HCT116 (cell line): ENCODE results near the gene ADGRV1. TPM values are rescaled to one million over a fixed set of nuclear protein-coding genes. Genes with fewer than 3 reads are reported as not detected.

Experiments
- ATAC-seq: fragments of 200-7000 bp; cut with Tn5 transposase; 2 replicates; pipeline ENCODE4 v1.9.1; 2020; ENCODE audit warnings: mild to moderate bottlenecking, moderate library complexity
- BruUV-seq: library from RNA; stranded (reverse); fragments of 400-500 nt; replicated peaks from 2 replicates; lab custom pipeline; 2021; lab: Mats Ljungman, UMichigan
- CTCF ChIA-PET: fragments of 300-600 bp; sonication (Branson Sonifier 250); formaldehyde crosslinking; loops from one replicate; lab custom pipeline; 2021; ENCODE audit warnings: antibody characterized with exemption; lab: Charles Lee
- POLR2A ChIA-PET: fragments of 300-600, 350-600 bp; sonication (Branson Sonifier 250); formaldehyde crosslinking; loops from one replicate; lab custom pipeline; 2021; ENCODE audit warnings: antibody characterized with exemption; lab: Charles Lee
- RAD21 ChIA-PET, 2 experiments: fragments of 300-600 bp; sonication (Branson Sonifier 250); formaldehyde crosslinking; loops; one replicate each; lab custom pipeline; 2023; ENCODE audit warnings: low total read pairs in 2 of 2; ENCODE audit not compliant: uncharacterized antibody in 2 of 2, unreplicated experiment in 2 of 2, low non-redundant PET in 1 of 2; lab: Charles Lee
- DNase-seq: peaks from one replicate; pipeline ENCODE4 v3.0.0-alpha.2; 2010; ENCODE audit warnings: low read depth, low spot score
- H2AFZ ChIP-seq: fragments of 200-600 bp; shearing (Covaris generic), sonication (generic); 2 replicates; pipeline ENCODE4 v1.6.1; 2017; ENCODE audit warnings: low read depth, mixed run types, mixed read lengths, antibody characterized with exemption, low read length; ENCODE audit not compliant: poor library complexity, severe bottlenecking
- H3K27ac ChIP-seq: 2 replicates; pipeline ENCODE4 v1.5.1; 2012; ENCODE audit warnings: low read depth, low read length
- H3K27me3 ChIP-seq: fragments of 200-600 bp; sonication (generic); 2 replicates; pipeline ENCODE4 v1.6.1; 2016; ENCODE audit warnings: mixed run types, low read length, mixed read lengths; ENCODE audit not compliant: insufficient read depth
- H3K36me3 ChIP-seq, 2 experiments: fragments of 200-500 bp in 1 of 2; fragments of 200-600 bp in 1 of 2; sonication (Bioruptor generic) in 1 of 2; sonication (generic) in 1 of 2; 2 replicates each; pipeline versions ENCODE4 v1.5.1 to v1.6.1; 2014 to 2016; ENCODE audit warnings: low read length in 2 of 2, inconsistent platforms in 1 of 2, mixed read lengths in 1 of 2, mixed run types in 1 of 2; ENCODE audit not compliant: insufficient read depth in 2 of 2, control insufficient read depth in 1 of 2
- H3K4me1 ChIP-seq, 2 experiments: fragments of 200-600 bp in 1 of 2; sonication (generic) in 1 of 2; 2 replicates each; pipeline versions ENCODE4 v1.5.1 to v1.6.1; 2012 to 2017; ENCODE audit warnings: low read length in 2 of 2, inconsistent platforms in 1 of 2, mild to moderate bottlenecking in 1 of 2, mixed read lengths in 1 of 2, mixed run types in 1 of 2, moderate library complexity in 1 of 2; ENCODE audit not compliant: insufficient read depth in 2 of 2, control insufficient read depth in 1 of 2
- H3K4me2 ChIP-seq: fragments of 200-600 bp; sonication (generic); 2 replicates; pipeline ENCODE4 v1.6.1; 2017; ENCODE audit warnings: mixed run types, low read length, mixed read lengths
- H3K4me3 ChIP-seq, 2 experiments: fragments of 200-600 bp in 1 of 2; sonication (generic) in 1 of 2; replicated peaks in 1 of 2; 2 replicates each; pipeline ENCODE4 v1.5.1; 2011 to 2016; ENCODE audit warnings: low read length in 2 of 2, control low read depth in 1 of 2, low read depth in 1 of 2, mild to moderate bottlenecking in 1 of 2, mixed read lengths in 1 of 2, mixed run types in 1 of 2
- H3K79me2 ChIP-seq: fragments of 200-600 bp; sonication (generic); 2 replicates; pipeline ENCODE4 v1.6.1; 2017; ENCODE audit warnings: mild to moderate bottlenecking, mixed run types, low read length, moderate library complexity, mixed read lengths; ENCODE audit not compliant: insufficient read depth
- H3K9ac ChIP-seq: fragments of 200-600 bp; sonication (generic); 2 replicates; pipeline ENCODE4 v1.6.1; 2016; ENCODE audit warnings: low read length, mixed read lengths
- H3K9me2 ChIP-seq: fragments of 200-600 bp; sonication (generic), shearing (Covaris generic); 2 replicates; pipeline ENCODE4 v1.6.1; 2017; ENCODE audit warnings: mixed run types, mild to moderate bottlenecking, moderate library complexity; ENCODE audit not compliant: insufficient read depth
- H3K9me3 ChIP-seq, 2 experiments: fragments of 200-500 bp in 1 of 2; fragments of 200-600 bp in 1 of 2; sonication (Bioruptor generic) in 1 of 2; sonication (generic) in 1 of 2; 2 replicates each; pipeline ENCODE4 v1.6.1; 2014 to 2017; ENCODE audit warnings: low read length in 2 of 2, mixed read lengths in 2 of 2, inconsistent platforms in 1 of 2, low read depth in 1 of 2, mild to moderate bottlenecking in 1 of 2, mixed run types in 1 of 2, moderate library complexity in 1 of 2; ENCODE audit not compliant: control insufficient read depth in 1 of 2, insufficient read depth in 1 of 2
- H4K20me1 ChIP-seq: fragments of 200-600 bp; sonication (generic), shearing (Covaris generic); 2 replicates; pipeline ENCODE4 v1.6.1; 2017; ENCODE audit warnings: mixed run types, mild to moderate bottlenecking, moderate library complexity; ENCODE audit not compliant: insufficient read depth
- CBX3 ChIP-seq: IDR thresholded peaks from 2 replicates; pipeline ENCODE4 v1.6.1; 2012; ENCODE audit warnings: low read depth
- CEBPB ChIP-seq: IDR thresholded peaks from 2 replicates; pipeline ENCODE4 v1.6.1; 2012; ENCODE audit warnings: low read depth
- ELF1 ChIP-seq: IDR thresholded peaks from 2 replicates; pipeline ENCODE4 v1.6.1; 2012; ENCODE audit warnings: low read depth, borderline replicate concordance
- EZH2 ChIP-seq: fragments of 200-600 bp; sonication (generic); IDR thresholded peaks from 2 replicates; pipeline ENCODE4 v1.6.1; 2017; ENCODE audit warnings: antibody characterized with exemption, mixed run types
- FOSL1 ChIP-seq: IDR thresholded peaks from 2 replicates; pipeline ENCODE4 v1.6.1; 2012; ENCODE audit warnings: low read depth
- RAD21 ChIP-seq: IDR thresholded peaks from 2 replicates; pipeline ENCODE4 v1.6.1; 2012; ENCODE audit warnings: low read depth, mild to moderate bottlenecking
- REST ChIP-seq: IDR thresholded peaks from 2 replicates; pipeline ENCODE4 v1.6.1; 2012; ENCODE audit warnings: low read depth
- SIN3A ChIP-seq: IDR thresholded peaks from 2 replicates; pipeline ENCODE4 v1.6.1; 2012; ENCODE audit warnings: low read depth
- SP1 ChIP-seq: IDR thresholded peaks from 2 replicates; pipeline ENCODE4 v1.6.1; 2012; ENCODE audit warnings: low read depth
- SRF ChIP-seq: IDR thresholded peaks from 2 replicates; pipeline ENCODE4 v1.6.1; 2012; ENCODE audit warnings: low read depth
- TCF7L2 ChIP-seq: IDR thresholded peaks from 2 replicates; pipeline ENCODE4 v1.7.0; 2011; ENCODE audit warnings: borderline replicate concordance, inconsistent platforms; ENCODE audit not compliant: insufficient read depth, insufficient read length; ENCODE audit errors: extremely low read depth
- YY1 ChIP-seq: IDR thresholded peaks from 2 replicates; pipeline ENCODE4 v1.6.1; 2011; ENCODE audit warnings: low read length, low read depth, moderate library complexity, mild to moderate bottlenecking; ENCODE audit not compliant: insufficient replicate concordance; ENCODE audit errors: extremely low read depth
- ZFX ChIP-seq: fragments of 450-650 bp; IDR thresholded peaks from 2 replicates; pipeline ENCODE4 v1.6.1; 2017
- ZNF274 ChIP-seq: fragments of 200-500 bp; sonication (Bioruptor generic); IDR thresholded peaks from 2 replicates; pipeline ENCODE4 v1.6.1; 2014; ENCODE audit warnings: mild to moderate bottlenecking, low read depth, low read length, inconsistent platforms
- intact Hi-C: fragments of 100-400 bp; cut with micrococcal nuclease; formaldehyde crosslinking; loops from 2 replicates; pipeline ENCODE4 v1.10.0; 2022
- total RNA-seq: library from RNA; stranded (reverse); gene quantifications from one replicate; pipeline ENCODE4 v1.2.1, GENCODE V29; 2021; ENCODE audit not compliant: unreplicated experiment
- TF ChIP-seq, protein P1 (sequence below): IDR thresholded peaks from 2 replicates; pipeline ENCODE4 v1.6.1; 2011; ENCODE audit warnings: mild to moderate bottlenecking, low read length, moderate library complexity; ENCODE audit not compliant: insufficient replicate concordance; ENCODE audit errors: extremely low read depth
- TF ChIP-seq, protein P2 (sequence below): IDR thresholded peaks from 2 replicates; pipeline ENCODE4 v1.6.1; 2012
- TF ChIP-seq, protein P3 (sequence below): IDR thresholded peaks from 2 replicates; pipeline ENCODE4 v1.6.1; 2012

The ADGRV1 gene
- total RNA-seq, 1 experiment from 2014 or later: 6.0 TPM

- TF ChIP-seq, protein P1, sequence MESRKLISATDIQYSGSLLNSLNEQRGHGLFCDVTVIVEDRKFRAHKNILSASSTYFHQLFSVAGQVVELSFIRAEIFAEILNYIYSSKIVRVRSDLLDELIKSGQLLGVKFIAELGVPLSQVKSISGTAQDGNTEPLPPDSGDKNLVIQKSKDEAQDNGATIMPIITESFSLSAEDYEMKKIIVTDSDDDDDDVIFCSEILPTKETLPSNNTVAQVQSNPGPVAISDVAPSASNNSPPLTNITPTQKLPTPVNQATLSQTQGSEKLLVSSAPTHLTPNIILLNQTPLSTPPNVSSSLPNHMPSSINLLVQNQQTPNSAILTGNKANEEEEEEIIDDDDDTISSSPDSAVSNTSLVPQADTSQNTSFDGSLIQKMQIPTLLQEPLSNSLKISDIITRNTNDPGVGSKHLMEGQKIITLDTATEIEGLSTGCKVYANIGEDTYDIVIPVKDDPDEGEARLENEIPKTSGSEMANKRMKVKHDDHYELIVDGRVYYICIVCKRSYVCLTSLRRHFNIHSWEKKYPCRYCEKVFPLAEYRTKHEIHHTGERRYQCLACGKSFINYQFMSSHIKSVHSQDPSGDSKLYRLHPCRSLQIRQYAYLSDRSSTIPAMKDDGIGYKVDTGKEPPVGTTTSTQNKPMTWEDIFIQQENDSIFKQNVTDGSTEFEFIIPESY: no peak
Measured at GRCh38 chr5:91110686-91111085, 552.1 kb downstream of the ADGRV1 start (continued).

- no peak overlapping the region for H3K9ac ChIP-seq
- no peaks in the 10 kb centered on the region for H3K4me1 ChIP-seq
- ChIA-PET RAD21 (no interaction called here), CTCF (no interaction called here), POLR2A (no interaction called here)
- DNase-seq (no peak), ATAC-seq (no peak)
- H3K27me3 ChIP-seq: no peaks in the 10 kb centered on the region
- no peak overlapping the region for H3K27ac ChIP-seq
- BruUV-seq: no TSS peak
- H4K20me1 ChIP-seq: no peaks in the 10 kb centered on the region
- no peaks in the 10 kb centered on the region for H3K79me2 ChIP-seq
- H2AFZ ChIP-seq: no peak overlapping the region
- no peak overlapping the region for H3K4me3 ChIP-seq
- intact Hi-C loops: no loop called here
- no peaks in the 10 kb centered on the region for H3K9me3 ChIP-seq
- H3K4me2 ChIP-seq: no peak overlapping the region
- H3K9me2 ChIP-seq: no peaks in the 10 kb centered on the region
- no peaks in the 10 kb centered on the region for H3K36me3 ChIP-seq
- TF ChIP-seq REST (no peak), FOSL1 (no peak), ZFX (no peak), SRF (no peak), EZH2 (no peak), CBX3 (no peak), TCF7L2 (no peak), SIN3A (no peak), YY1 (no peak), ELF1 (no peak), CEBPB (no peak), SP1 (no peak), RAD21 (no peak), ZNF274 (no peak)
- TF ChIP-seq, protein P2, sequence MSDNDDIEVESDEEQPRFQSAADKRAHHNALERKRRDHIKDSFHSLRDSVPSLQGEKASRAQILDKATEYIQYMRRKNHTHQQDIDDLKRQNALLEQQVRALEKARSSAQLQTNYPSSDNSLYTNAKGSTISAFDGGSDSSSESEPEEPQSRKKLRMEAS: no peak
- TF ChIP-seq, protein P3, sequence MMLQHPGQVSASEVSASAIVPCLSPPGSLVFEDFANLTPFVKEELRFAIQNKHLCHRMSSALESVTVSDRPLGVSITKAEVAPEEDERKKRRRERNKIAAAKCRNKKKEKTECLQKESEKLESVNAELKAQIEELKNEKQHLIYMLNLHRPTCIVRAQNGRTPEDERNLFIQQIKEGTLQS: no peak
Measured at GRCh38 chr5:91111473-91112238, 553.1 kb downstream of the ADGRV1 start.
